Activated CD4-positive, alpha-beta T cell treated with anti-CD3 and anti-CD28 coated beads, Interleukin-2, amount 10 ng/mL, durations not matched to agents 7 days and 5 days (primary cell): ENCODE results near the gene GRHL3. TPM values are rescaled to one million over a fixed set of nuclear protein-coding genes. Genes with fewer than 3 reads are reported as not detected.
A peak's percentile ranks its signal among the peaks of the same experiment; 100 is the strongest.
"Not testable (repeated sequence)": the region's sequence is repeated elsewhere in the genome, so short reads cannot be mapped to it uniquely, and the experiment has no call there.

Experiments
- CTCF ChIA-PET: fragments of 350-600 bp; sonication (Branson Sonifier 250); formaldehyde crosslinking; loops from one replicate; lab custom pipeline; 2021; ENCODE audit warnings: antibody characterized with exemption; lab: Charles Lee
- POLR2A ChIA-PET: fragments of 350-600 bp; sonication (Branson Sonifier 250); formaldehyde crosslinking; loops from one replicate; lab custom pipeline; 2021; ENCODE audit warnings: antibody characterized with exemption; lab: Charles Lee
- DNase-seq: peaks from one replicate; pipeline ENCODE4 v3.0.0-alpha.2; 2020
- H3K27ac Mint-ChIP-seq: one replicate; pipeline ENCODE4 v1.8.0; 2021; ENCODE audit warnings: mild to moderate bottlenecking, moderate library complexity, mixed read lengths
- H3K27me3 Mint-ChIP-seq: one replicate; pipeline ENCODE4 v1.8.0; 2021; ENCODE audit warnings: mixed read lengths
- H3K36me3 Mint-ChIP-seq: one replicate; pipeline ENCODE4 v1.8.0; 2021; ENCODE audit warnings: low read depth, mixed read lengths
- H3K4me1 Mint-ChIP-seq: one replicate; pipeline ENCODE4 v1.8.0; 2021; ENCODE audit warnings: mixed read lengths
- H3K4me3 Mint-ChIP-seq: one replicate; pipeline ENCODE4 v1.8.0; 2021; ENCODE audit warnings: mild to moderate bottlenecking, moderate library complexity, mixed read lengths
- H3K9me3 Mint-ChIP-seq: one replicate; pipeline ENCODE4 v1.8.0; 2021; ENCODE audit warnings: mixed read lengths
- total RNA-seq, 2 experiments: library from RNA; stranded (reverse); gene quantifications; one replicate each; pipeline ENCODE4 v1.2.3, GENCODE V29; 2021

The GRHL3 gene
- not detected for total RNA-seq

DNA sequence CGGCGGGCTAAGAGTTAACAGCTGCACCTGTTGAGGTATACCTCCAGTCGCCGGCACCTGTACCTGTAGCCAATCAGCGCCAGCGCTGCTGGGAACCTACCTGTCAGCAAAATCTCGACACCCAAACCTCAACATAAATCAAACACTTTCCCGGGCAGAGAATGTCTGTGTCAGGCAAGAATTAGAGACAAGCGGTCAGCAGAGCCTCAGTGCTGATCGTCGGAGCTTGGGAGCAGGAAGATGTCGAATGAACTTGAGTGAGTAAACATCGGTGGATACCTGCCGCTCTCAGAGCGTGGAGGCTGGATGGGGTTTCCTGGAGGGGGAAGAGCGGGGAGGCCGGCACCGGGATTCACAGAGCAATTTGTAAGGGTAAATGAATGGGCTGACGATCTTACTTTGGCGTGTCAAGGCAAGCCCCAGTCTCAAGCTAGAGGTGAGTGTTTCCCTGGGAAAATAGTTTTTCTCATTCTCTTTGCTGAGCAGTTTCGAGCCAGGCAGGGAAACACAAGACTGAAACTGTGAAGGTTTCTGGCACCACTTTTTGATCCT, at the start of gene GRHL3:
TSS of gene GRHL3 (plus strand) at position 46 of the 552 bp plus-strand sequence. CDS start at position 241, 195 bp downstream.
- Mint-ChIP-seq H3K36me3 (no peaks in the 10 kb centered on the region), H3K4me1 (peaks cover 38% of the 10 kb centered on the region), H3K4me3 (no peak within 1 kb of the TSS), H3K27ac (no peak within 1 kb of the TSS), H3K27me3 (peaks cover 84% of the 10 kb centered on the region), H3K9me3 (no peaks in the 10 kb centered on the region)
- DNase-seq: no peak
- ChIA-PET POLR2A (no interaction called here), CTCF (interaction anchor here (1.0 to 2.6 kb wide), 2 partner anchors 18 to 72 kb away, joined by 3 to 14 read pairs; no protein-coding TSS in a partner anchor)

DNA sequence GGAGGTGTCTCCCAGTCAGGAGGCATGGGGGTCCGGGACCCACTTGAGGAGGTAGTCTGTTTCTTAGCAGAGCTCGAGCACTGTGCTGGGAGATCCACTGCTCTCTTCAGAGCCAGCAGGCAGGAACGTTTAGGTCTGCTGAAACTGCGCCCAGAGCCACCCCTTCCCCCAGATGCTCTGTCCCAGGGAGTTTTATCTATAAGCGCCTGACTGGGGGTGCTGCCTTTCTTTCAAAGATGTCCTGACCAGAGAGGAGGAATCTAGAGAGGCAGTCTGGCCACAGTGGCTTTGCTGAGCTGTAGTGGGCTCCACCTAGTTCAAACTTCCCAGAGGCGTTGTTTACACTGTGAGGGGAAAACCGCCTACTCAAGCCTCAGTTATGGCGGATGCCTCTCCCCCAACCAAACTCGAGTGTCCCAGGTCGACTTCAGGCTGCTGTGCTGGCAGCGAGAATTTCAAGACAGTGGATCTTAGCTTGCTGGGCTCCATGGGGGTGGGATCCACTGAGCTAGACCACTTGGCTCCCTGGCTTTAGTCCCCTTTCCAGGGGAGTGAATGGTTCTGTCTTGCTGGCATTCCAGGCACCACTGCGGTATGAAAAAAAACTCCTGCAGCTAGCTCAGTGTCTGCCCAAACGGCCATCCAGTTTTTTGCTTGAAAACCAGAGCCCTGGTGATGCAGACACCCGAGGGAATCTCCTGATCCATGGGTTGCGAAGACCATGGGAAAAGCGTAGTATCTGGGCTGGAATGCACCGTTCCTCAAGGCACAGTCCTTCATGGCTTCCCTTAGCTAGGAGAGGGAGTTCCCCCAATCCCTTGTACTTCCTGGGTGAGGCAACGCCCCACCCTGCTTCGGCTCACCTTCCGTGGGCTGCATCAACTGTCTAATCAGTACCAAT, 44.7 kb upstream of the GRHL3 start:
- DNase-seq, POLR2A ChIA-PET, H3K4me3 Mint-ChIP-seq, H3K36me3 Mint-ChIP-seq, H3K9me3 Mint-ChIP-seq, H3K27ac Mint-ChIP-seq: not testable (repeated sequence)
- Mint-ChIP-seq H3K4me1 (peaks cover 17% of the 10 kb centered on the region), H3K27me3 (peaks cover 49% of the 10 kb centered on the region)
- CTCF ChIA-PET: interaction anchor here (1.7 to 2.3 kb wide), 2 partner anchors 9 to 117 kb away, joined by 5 to 6 read pairs; no protein-coding TSS in a partner anchor

DNA sequence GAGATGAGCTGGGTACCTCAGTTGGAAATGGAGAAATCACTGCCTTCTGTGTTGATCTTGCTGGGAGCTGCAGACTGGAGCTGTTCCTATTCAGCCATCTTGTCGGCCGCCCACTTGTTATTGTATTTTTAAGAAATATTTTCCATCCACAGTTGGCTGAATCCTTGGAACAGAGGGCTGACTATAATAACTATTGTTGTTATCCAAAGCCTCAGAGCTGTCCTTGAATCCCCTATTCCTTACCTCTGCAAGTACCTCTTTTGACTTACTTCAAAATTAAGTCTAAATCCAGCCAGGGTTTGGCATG, 44.1 kb upstream of the GRHL3 start:
- Mint-ChIP-seq H3K4me1 (peaks cover 17% of the 10 kb centered on the region), H3K36me3 (no peaks in the 10 kb centered on the region), H3K4me3 (no peak overlapping the region), H3K27me3 (peaks cover 44% of the 10 kb centered on the region), H3K9me3 (peaks cover 2% of the 10 kb centered on the region), H3K27ac (no peak overlapping the region)
- ChIA-PET POLR2A (no interaction called here), CTCF (interaction anchor here (1.7 to 2.3 kb wide), 2 partner anchors 10 to 116 kb away, joined by 5 to 6 read pairs; no protein-coding TSS in a partner anchor)
- DNase-seq: no peak

- ChIA-PET POLR2A (no interaction called here), CTCF (interaction anchor here (1.7 to 2.3 kb wide), 2 partner anchors 10 to 116 kb away, joined by 5 to 6 read pairs; no protein-coding TSS in a partner anchor)
- H3K27me3 Mint-ChIP-seq: peaks cover 42% of the 10 kb centered on the region
- no peak overlapping the region for H3K4me3 Mint-ChIP-seq
- no peak overlapping the region for H3K27ac Mint-ChIP-seq
- H3K9me3 Mint-ChIP-seq: peaks cover 2% of the 10 kb centered on the region
- peaks cover 17% of the 10 kb centered on the region for H3K4me1 Mint-ChIP-seq
- no peak for DNase-seq
- no peaks in the 10 kb centered on the region for H3K36me3 Mint-ChIP-seq
Observed at GRCh38 chr1:24275510-24275909, 43.6 kb upstream of the GRHL3 start.

GRCh38 chr1:24276791-24277190, 42.4 kb upstream of the GRHL3 start:
- no peak overlapping the region for H3K4me3 Mint-ChIP-seq

DNA sequence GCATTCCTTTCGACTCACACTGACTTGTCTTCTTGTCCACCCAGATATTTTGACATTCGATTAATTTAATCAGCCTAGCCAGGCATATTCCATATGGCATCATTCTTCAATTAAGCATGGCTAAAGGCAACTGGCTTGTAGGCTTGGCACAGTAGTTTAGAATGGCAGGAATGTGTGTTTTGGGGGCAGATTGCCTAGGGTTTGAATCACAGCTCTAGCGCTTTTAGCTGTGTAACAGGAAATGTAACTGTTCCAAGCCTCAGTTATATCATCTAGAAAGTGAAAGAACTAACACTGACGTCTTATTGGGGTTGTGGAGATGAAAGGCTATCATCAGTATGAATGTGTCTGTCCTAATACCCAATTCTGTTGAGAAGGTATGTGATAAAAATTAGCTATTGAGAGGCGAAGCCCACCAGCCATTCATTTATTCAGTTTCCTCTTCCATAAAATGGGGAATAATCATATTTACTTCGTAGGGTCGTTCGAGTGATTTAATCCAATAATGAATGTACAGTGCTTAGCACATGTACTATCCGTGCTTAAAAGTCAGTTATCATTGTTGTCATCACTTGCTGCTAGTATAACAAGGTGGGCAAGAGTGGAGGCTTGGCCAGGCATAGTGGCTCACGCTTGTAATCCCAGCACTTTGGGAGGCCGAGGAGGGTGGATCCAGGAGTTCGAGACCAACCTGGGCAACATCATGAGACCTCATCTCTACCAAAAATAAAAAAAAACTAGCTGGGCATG, 41.6 kb upstream of the GRHL3 start:
- ChIA-PET CTCF (interaction anchor here (0.5 to 1.3 kb wide), 7 partner anchors 14 to 487 kb away, joined by 3 to 5 read pairs (median 3); no protein-coding TSS in a partner anchor), POLR2A (no interaction called here)
- peaks cover 27% of the 10 kb centered on the region for H3K27me3 Mint-ChIP-seq
- H3K4me1 Mint-ChIP-seq: peaks cover 17% of the 10 kb centered on the region
- no peak overlapping the region for H3K4me3 Mint-ChIP-seq
- H3K36me3 Mint-ChIP-seq: no peaks in the 10 kb centered on the region
- H3K27ac Mint-ChIP-seq: no peak overlapping the region
- peak; percentile 16 for DNase-seq
- no peaks in the 10 kb centered on the region for H3K9me3 Mint-ChIP-seq

More at GRCh38 chr1:24276791-24277190, 42.4 kb upstream of the GRHL3 start:
- no peaks in the 10 kb centered on the region for H3K9me3 Mint-ChIP-seq
- H3K27me3 Mint-ChIP-seq: peaks cover 35% of the 10 kb centered on the region
- POLR2A ChIA-PET: no interaction called here
- no peak for DNase-seq
- CTCF ChIA-PET: interaction anchor here (0.6 to 1.3 kb wide), 6 partner anchors 10 to 75 kb away, joined by 3 read pairs; no protein-coding TSS in a partner anchor
- H3K27ac Mint-ChIP-seq: no peak overlapping the region
- peaks cover 17% of the 10 kb centered on the region for H3K4me1 Mint-ChIP-seq
- no peaks in the 10 kb centered on the region for H3K36me3 Mint-ChIP-seq

- DNase-seq: no peak
- H3K36me3 Mint-ChIP-seq: no peaks in the 10 kb centered on the region
- POLR2A ChIA-PET: no interaction called here
- H3K9me3 Mint-ChIP-seq: no peaks in the 10 kb centered on the region
- CTCF ChIA-PET: interaction anchor here (0.5 to 1.3 kb wide), 6 partner anchors 14 to 1958 kb away, joined by 3 to 5 read pairs (median 3); no protein-coding TSS in a partner anchor
- H3K27me3 Mint-ChIP-seq: peaks cover 18% of the 10 kb centered on the region
- no peak overlapping the region for H3K27ac Mint-ChIP-seq
- H3K4me3 Mint-ChIP-seq: no peak overlapping the region
- peaks cover 17% of the 10 kb centered on the region for H3K4me1 Mint-ChIP-seq
Observed at GRCh38 chr1:24278726-24279125, 40.4 kb upstream of the GRHL3 start.

GRCh38 chr1:24279590-24280232, 39.4 kb upstream of the GRHL3 start:
- Mint-ChIP-seq H3K36me3 (no peaks in the 10 kb centered on the region), H3K4me3 (no peak overlapping the region), H3K27ac (no peak overlapping the region), H3K9me3 (no peaks in the 10 kb centered on the region), H3K27me3 (peaks cover 14% of the 10 kb centered on the region), H3K4me1 (peaks cover 17% of the 10 kb centered on the region)
- CTCF ChIA-PET: interaction anchor here (1.3 kb wide), 1 partner anchor 13 kb away, joined by 3 read pairs; no protein-coding TSS in a partner anchor
- POLR2A ChIA-PET: no interaction called here
- no peak for DNase-seq

DNA sequence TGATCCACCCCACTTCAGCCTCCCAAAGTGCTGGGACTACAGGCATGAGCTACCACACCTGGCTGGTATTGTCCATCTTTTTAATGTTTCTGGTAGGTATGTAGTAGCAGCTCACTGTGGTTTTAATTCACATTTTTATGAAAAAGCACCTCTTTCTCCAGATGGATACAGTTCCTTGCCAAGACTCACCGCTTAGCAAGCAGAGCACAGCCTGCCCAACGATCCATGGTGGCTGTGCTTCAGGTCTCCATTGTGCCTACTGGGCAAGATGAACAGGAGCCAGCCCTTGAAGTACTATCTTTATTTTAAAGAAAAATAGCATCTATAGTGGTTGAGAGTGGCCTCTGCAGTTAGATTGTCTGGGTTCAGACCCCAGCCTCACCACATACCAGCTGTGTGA, 37.6 kb upstream of the GRHL3 start:
- H3K36me3 Mint-ChIP-seq: no peaks in the 10 kb centered on the region
- POLR2A ChIA-PET: no interaction called here
- no peak overlapping the region for H3K27ac Mint-ChIP-seq
- peaks cover 16% of the 10 kb centered on the region for H3K4me1 Mint-ChIP-seq
- peaks cover 9% of the 10 kb centered on the region for H3K27me3 Mint-ChIP-seq
- H3K9me3 Mint-ChIP-seq: no peaks in the 10 kb centered on the region
- DNase-seq: no peak
- H3K4me3 Mint-ChIP-seq: no peak overlapping the region
- CTCF ChIA-PET: interaction anchor here (1.0 kb wide), 1 partner anchor 9 kb away, joined by 3 read pairs; no protein-coding TSS in a partner anchor

GRCh38 chr1:24282491-24282890, 36.7 kb upstream of the GRHL3 start:
- Mint-ChIP-seq H3K36me3 (no peaks in the 10 kb centered on the region), H3K9me3 (no peaks in the 10 kb centered on the region), H3K27me3 (peaks cover 9% of the 10 kb centered on the region), H3K27ac (no peak overlapping the region), H3K4me3 (no peak overlapping the region), H3K4me1 (peaks cover 9% of the 10 kb centered on the region)
- no peak for DNase-seq
- POLR2A ChIA-PET: no interaction called here
- CTCF ChIA-PET: no interaction called here

DNA sequence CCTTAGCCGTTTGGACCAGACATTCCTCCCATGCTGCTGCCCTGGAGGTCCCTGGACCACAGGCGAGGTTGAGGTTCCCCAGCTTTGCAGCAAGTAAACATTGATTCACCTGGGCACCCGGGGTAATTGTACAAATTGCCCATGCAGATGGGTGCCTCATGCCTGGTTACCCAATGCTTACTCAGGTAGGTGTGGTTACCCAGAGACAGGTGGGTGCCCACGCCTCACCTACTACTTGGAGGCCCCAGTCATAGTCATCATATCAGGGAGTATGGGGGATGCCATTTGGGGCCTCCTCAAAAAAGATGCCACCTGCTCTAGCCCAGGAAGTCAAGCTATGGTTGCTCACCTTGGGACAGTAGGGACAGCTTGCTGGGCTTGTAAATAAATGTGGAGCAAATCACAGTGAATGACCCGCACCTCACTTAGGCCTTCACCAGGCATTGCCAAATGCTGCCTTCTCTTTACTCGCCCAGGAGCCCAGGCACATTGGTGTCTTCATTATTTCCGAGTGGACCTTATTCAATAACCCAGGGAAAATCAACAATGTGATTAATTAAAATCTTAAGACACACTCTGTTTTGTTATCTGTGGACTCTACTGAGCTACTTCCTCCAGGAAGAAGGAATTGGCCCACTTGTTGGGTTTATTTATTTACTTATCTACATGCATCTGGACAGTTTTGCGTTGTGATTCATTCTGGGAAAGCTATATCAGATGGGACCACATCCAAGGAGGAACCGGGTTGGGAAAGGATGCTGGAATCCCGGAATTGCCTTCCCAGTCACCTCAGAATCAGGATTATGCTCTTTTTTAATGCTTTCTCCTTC, 35.6 kb upstream of the GRHL3 start:
- no peak overlapping the region for H3K4me3 Mint-ChIP-seq
- no peaks in the 10 kb centered on the region for H3K36me3 Mint-ChIP-seq
- DNase-seq: no peak
- H3K4me1 Mint-ChIP-seq: no peaks in the 10 kb centered on the region
- peaks cover 9% of the 10 kb centered on the region for H3K27me3 Mint-ChIP-seq
- H3K9me3 Mint-ChIP-seq: no peaks in the 10 kb centered on the region
- H3K27ac Mint-ChIP-seq: no peak overlapping the region
- ChIA-PET CTCF (no interaction called here), POLR2A (no interaction called here)
